WTC11 (cell line): Measurements from ENCODE around the gene WNK2. TPM values are rescaled to one million over a fixed set of nuclear protein-coding genes. Genes with fewer than 3 reads are reported as not detected.

Source experiments
- ATAC-seq: fragments of 200-7000 bp; cut with Tn5 transposase; 2 replicates; pipeline ENCODE4 v1.10.0; 2021; ENCODE audit warnings: mild to moderate bottlenecking, moderate library complexity
- CTCF ChIA-PET: fragments of 300-600 bp; sonication (Branson Sonifier 250); formaldehyde crosslinking; loops from one replicate; lab custom pipeline; 2021; ENCODE audit warnings: antibody characterized with exemption; lab: Charles Lee
- POLR2A ChIA-PET: fragments of 350-600 bp; sonication (Branson Sonifier 250); formaldehyde crosslinking; loops from one replicate; lab custom pipeline; 2021; ENCODE audit warnings: antibody characterized with exemption; lab: Charles Lee
- DNase-seq: peaks from one replicate; pipeline ENCODE4 v3.0.0; 2021; ENCODE audit warnings: low spot score
- H3K27ac Mint-ChIP-seq: 2 replicates; pipeline ENCODE4 v1.8.0; 2021; ENCODE audit warnings: mixed read lengths
- H3K27me3 Mint-ChIP-seq: 2 replicates; pipeline ENCODE4 v1.8.0; 2021; ENCODE audit warnings: low read depth, mild to moderate bottlenecking, moderate library complexity, mixed read lengths
- H3K36me3 Mint-ChIP-seq: 2 replicates; pipeline ENCODE4 v1.8.0; 2021; ENCODE audit warnings: mixed read lengths
- H3K4me1 Mint-ChIP-seq: 2 replicates; pipeline ENCODE4 v1.8.0; 2022; ENCODE audit warnings: mixed read lengths
- H3K4me3 Mint-ChIP-seq: 2 replicates; pipeline ENCODE4 v1.8.0; 2021; ENCODE audit warnings: mild to moderate bottlenecking, moderate library complexity, mixed read lengths
- H3K9me3 Mint-ChIP-seq: 2 replicates; pipeline ENCODE4 v1.8.0; 2021; ENCODE audit warnings: mixed read lengths
- AR ChIP-seq: fragments of 250-450 bp; sonication (Bioruptor Pico); IDR thresholded peaks from 2 replicates; pipeline ENCODE4 v1.9.0; 2021; ENCODE audit warnings: mild to moderate bottlenecking
- ATF1 ChIP-seq: sonication (generic); formaldehyde crosslinking; IDR thresholded peaks from 2 replicates; pipeline ENCODE4 v1.8.1; 2023; ENCODE audit warnings: mild to moderate bottlenecking, moderate library complexity, missing genetic modification reagents
- ATF6 ChIP-seq: sonication (generic); formaldehyde crosslinking; IDR thresholded peaks from 2 replicates; pipeline ENCODE4 v1.8.1; 2023; ENCODE audit warnings: mild to moderate bottlenecking, missing genetic modification reagents
- CREB1 ChIP-seq: sonication (generic); formaldehyde crosslinking; IDR thresholded peaks from 2 replicates; pipeline ENCODE4 v1.8.0; 2023; ENCODE audit warnings: mild to moderate bottlenecking, missing genetic modification reagents
- CREM ChIP-seq: sonication (generic); formaldehyde crosslinking; IDR thresholded peaks from 2 replicates; pipeline ENCODE4 v1.8.1; 2022; ENCODE audit warnings: mild to moderate bottlenecking, missing genetic modification reagents, moderate library complexity
- ESRRA ChIP-seq: sonication (generic); formaldehyde crosslinking; IDR thresholded peaks from 2 replicates; pipeline ENCODE4 v1.8.1; 2022; ENCODE audit warnings: mild to moderate bottlenecking, missing genetic modification reagents, borderline replicate concordance
- FOXJ3 ChIP-seq: sonication (generic); formaldehyde crosslinking; IDR thresholded peaks from 2 replicates; pipeline ENCODE4 v1.9.0; 2021; ENCODE audit warnings: missing genetic modification reagents, mild to moderate bottlenecking, borderline replicate concordance
- GRHL2 ChIP-seq: fragments of 250-450 bp; sonication (Bioruptor Pico); IDR thresholded peaks from 2 replicates; pipeline ENCODE4 v1.8.0; 2022; ENCODE audit warnings: mild to moderate bottlenecking, moderate library complexity; ENCODE audit not compliant: insufficient replicate concordance, severe bottlenecking
- GTF2I ChIP-seq: fragments of 250-450 bp; sonication (Bioruptor Pico); conservative IDR thresholded peaks from 2 replicates; pipeline ENCODE4 v1.4.0; 2021; ENCODE audit warnings: mild to moderate bottlenecking
- HMGXB4 ChIP-seq: sonication (generic); formaldehyde crosslinking; IDR thresholded peaks from 2 replicates; pipeline ENCODE4 v1.8.1; 2023; ENCODE audit warnings: mild to moderate bottlenecking, moderate library complexity, missing genetic modification reagents
- JUN ChIP-seq: sonication (generic); formaldehyde crosslinking; IDR thresholded peaks from 2 replicates; pipeline ENCODE4 v1.8.0; 2023; ENCODE audit warnings: mild to moderate bottlenecking, missing genetic modification reagents
- KAT7 ChIP-seq: sonication (generic); formaldehyde crosslinking; IDR thresholded peaks from 2 replicates; pipeline ENCODE4 v1.8.1; 2023; ENCODE audit warnings: missing genetic modification reagents, mild to moderate bottlenecking, borderline replicate concordance
- NFATC4 ChIP-seq: fragments of 250-450 bp; sonication (Bioruptor Pico); IDR thresholded peaks from 2 replicates; pipeline ENCODE4 v1.9.0; 2021; ENCODE audit warnings: mild to moderate bottlenecking
- RELA ChIP-seq: sonication (generic); formaldehyde crosslinking; IDR thresholded peaks from 2 replicates; pipeline ENCODE4 v1.8.1; 2022; ENCODE audit warnings: missing genetic modification reagents, mild to moderate bottlenecking, borderline replicate concordance
- SMAD3 ChIP-seq: sonication (generic); formaldehyde crosslinking; IDR thresholded peaks from 2 replicates; pipeline ENCODE4 v1.8.0; 2022; ENCODE audit warnings: missing genetic modification reagents, mild to moderate bottlenecking, borderline replicate concordance
- ZNF121 ChIP-seq: sonication (generic); formaldehyde crosslinking; IDR thresholded peaks from 2 replicates; pipeline ENCODE4 v1.8.0; 2023; ENCODE audit warnings: missing genetic modification reagents
- ZNF138 ChIP-seq: sonication (generic); formaldehyde crosslinking; conservative IDR thresholded peaks from 2 replicates; pipeline ENCODE4 v1.8.1; 2022; ENCODE audit warnings: mild to moderate bottlenecking, moderate library complexity, missing genetic modification reagents
- ZNF219 ChIP-seq: sonication (generic); formaldehyde crosslinking; IDR thresholded peaks from 2 replicates; pipeline ENCODE4 v1.8.0; 2023; ENCODE audit warnings: missing genetic modification reagents, mild to moderate bottlenecking, borderline replicate concordance
- ZNF281 ChIP-seq: sonication (generic); formaldehyde crosslinking; IDR thresholded peaks from 2 replicates; pipeline ENCODE4 v1.8.0; 2023; ENCODE audit warnings: mild to moderate bottlenecking, missing genetic modification reagents
- ZNF317 ChIP-seq: sonication (generic); formaldehyde crosslinking; IDR thresholded peaks from 2 replicates; pipeline ENCODE4 v1.8.1; 2023; ENCODE audit warnings: low read depth, mild to moderate bottlenecking, moderate library complexity, missing genetic modification reagents, borderline replicate concordance
- total RNA-seq: library from RNA; stranded (reverse); gene quantifications from 3 replicates; pipeline ENCODE4 v1.2.3, GENCODE V29; 2021
- TF ChIP-seq, protein P1 (sequence below): sonication (generic); formaldehyde crosslinking; IDR thresholded peaks from 2 replicates; pipeline ENCODE4 v1.8.1; 2023; ENCODE audit warnings: mild to moderate bottlenecking, missing genetic modification reagents, moderate library complexity

The WNK2 gene
- total RNA-seq, 1 experiment from 2014 or later: 120 TPM

GRCh38 chr9:93211654-93212001, 27.7 kb downstream of the WNK2 start:
- TF ChIP-seq JUN (CRISPR knock-in tag) (no peak), ZNF281 (CRISPR knock-in tag) (no peak), ZNF317 (CRISPR knock-in tag) (no peak), KAT7 (CRISPR knock-in tag) (no peak), ZNF121 (CRISPR knock-in tag) (no peak), AR (no peak), CREB1 (CRISPR knock-in tag) (no peak), NFATC4 (CRISPR knock-in tag) (no peak), ESRRA (no peak)
- TF ChIP-seq, protein P1, sequence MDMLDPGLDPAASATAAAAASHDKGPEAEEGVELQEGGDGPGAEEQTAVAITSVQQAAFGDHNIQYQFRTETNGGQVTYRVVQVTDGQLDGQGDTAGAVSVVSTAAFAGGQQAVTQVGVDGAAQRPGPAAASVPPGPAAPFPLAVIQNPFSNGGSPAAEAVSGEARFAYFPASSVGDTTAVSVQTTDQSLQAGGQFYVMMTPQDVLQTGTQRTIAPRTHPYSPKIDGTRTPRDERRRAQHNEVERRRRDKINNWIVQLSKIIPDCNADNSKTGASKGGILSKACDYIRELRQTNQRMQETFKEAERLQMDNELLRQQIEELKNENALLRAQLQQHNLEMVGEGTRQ (CRISPR knock-in tag): no peak
- no peak overlapping the region for H3K4me3 Mint-ChIP-seq
- H3K27me3 Mint-ChIP-seq: no peaks in the 10 kb centered on the region
- DNase-seq (no peak), ATAC-seq (no peak)
- H3K36me3 Mint-ChIP-seq: peaks cover 14% of the 10 kb centered on the region
- ChIA-PET POLR2A (no interaction called here), CTCF (no interaction called here)
- no peaks in the 10 kb centered on the region for H3K4me1 Mint-ChIP-seq
- no peak overlapping the region for H3K27ac Mint-ChIP-seq
- H3K9me3 Mint-ChIP-seq: peaks cover 16% of the 10 kb centered on the region

DNA sequence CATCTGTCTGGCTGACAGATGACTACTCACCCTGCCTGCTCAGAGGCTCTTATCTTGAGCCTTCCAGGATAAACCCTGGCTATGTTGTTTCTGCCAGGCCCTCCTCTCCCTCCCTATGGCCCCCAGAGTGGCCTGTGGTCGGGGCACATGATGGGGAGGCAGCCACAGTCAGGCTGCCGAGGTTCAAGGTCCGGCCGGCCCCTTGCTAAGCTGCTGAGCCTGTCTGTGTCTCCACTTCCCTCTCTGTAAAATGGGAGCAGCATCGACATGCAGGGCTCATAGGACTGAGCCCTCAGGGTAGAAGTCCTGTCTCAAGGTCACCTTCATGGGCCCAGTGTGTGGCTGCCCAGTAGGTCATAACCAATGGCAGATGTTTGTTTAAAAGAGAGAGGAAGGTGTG, 28.5 kb downstream of the WNK2 start:
- no peaks in the 10 kb centered on the region for H3K27me3 Mint-ChIP-seq
- CTCF ChIA-PET: interaction anchor here (1.5 kb wide), 1 partner anchor 90 kb away, joined by 3 read pairs; no protein-coding TSS in a partner anchor
- H3K4me1 Mint-ChIP-seq: no peaks in the 10 kb centered on the region
- DNase-seq (no peak), ATAC-seq (no peak)
- H3K27ac Mint-ChIP-seq: no peak overlapping the region
- peaks cover 14% of the 10 kb centered on the region for H3K36me3 Mint-ChIP-seq
- POLR2A ChIA-PET: no interaction called here
- peaks cover 16% of the 10 kb centered on the region for H3K9me3 Mint-ChIP-seq
- H3K4me3 Mint-ChIP-seq: no peak overlapping the region
- no peak for TF ChIP-seq CREM
- no peak for TF ChIP-seq SMAD3 (CRISPR knock-in tag)
- no peak for TF ChIP-seq ATF1 (CRISPR knock-in tag)
- no peak for TF ChIP-seq ZNF219
- no peak for TF ChIP-seq GRHL2 (CRISPR knock-in tag)
- TF ChIP-seq ZNF138: no peak
- no peak for TF ChIP-seq FOXJ3 (CRISPR knock-in tag)
- TF ChIP-seq HMGXB4 (CRISPR knock-in tag): no peak
- no peak for TF ChIP-seq GTF2I (CRISPR knock-in tag)
- TF ChIP-seq RELA (CRISPR knock-in tag): no peak
- no peak for TF ChIP-seq ATF6 (CRISPR knock-in tag)
- TF ChIP-seq AR: no peak
